HG02981 (cell line): ENCODE results near the gene TMUB1.

ENCODE experiments used
- ATAC-seq: cut with Tn5 transposase; IDR thresholded peaks from one replicate; pipeline ENCODE4 v1.9.1; 2021; ENCODE audit warnings: mild to moderate bottlenecking, moderate library complexity; ENCODE audit not compliant: unreplicated experiment

The TMUB1 gene

DNA sequence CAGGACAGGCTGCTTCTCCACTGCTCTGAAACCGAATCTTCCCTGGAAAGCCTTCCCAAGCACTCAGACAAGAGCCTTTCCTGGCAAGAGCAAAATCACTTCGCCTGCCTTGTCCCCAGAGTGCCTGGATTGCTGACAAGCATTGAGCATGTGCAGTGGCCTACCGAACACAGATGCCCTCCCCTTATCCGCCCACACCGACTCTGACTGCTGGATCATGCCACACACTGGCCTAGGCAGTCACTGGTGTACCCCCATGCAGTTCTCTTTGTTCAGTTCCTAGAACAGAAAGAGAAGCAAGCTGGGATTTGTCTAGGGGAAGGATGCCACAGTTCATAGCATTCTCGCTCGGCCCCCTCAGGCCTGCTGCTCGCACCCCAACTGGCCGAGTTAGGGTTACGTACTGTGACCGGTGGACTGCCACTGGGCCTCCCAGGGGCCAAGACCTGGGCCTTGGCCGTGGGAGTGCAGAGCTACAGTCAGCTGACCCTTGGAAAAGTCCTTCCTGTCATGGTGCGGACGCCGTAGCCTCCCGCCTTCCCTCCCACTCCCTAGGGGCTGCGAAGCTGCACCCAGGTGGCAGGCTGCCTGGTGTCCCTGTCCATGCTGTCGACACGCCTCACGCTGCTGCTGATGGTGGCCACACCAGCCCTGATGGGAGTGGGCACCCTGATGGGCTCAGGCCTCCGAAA, 48.1 kb downstream of the TMUB1 start:
- ATAC-seq = no peak

DNA sequence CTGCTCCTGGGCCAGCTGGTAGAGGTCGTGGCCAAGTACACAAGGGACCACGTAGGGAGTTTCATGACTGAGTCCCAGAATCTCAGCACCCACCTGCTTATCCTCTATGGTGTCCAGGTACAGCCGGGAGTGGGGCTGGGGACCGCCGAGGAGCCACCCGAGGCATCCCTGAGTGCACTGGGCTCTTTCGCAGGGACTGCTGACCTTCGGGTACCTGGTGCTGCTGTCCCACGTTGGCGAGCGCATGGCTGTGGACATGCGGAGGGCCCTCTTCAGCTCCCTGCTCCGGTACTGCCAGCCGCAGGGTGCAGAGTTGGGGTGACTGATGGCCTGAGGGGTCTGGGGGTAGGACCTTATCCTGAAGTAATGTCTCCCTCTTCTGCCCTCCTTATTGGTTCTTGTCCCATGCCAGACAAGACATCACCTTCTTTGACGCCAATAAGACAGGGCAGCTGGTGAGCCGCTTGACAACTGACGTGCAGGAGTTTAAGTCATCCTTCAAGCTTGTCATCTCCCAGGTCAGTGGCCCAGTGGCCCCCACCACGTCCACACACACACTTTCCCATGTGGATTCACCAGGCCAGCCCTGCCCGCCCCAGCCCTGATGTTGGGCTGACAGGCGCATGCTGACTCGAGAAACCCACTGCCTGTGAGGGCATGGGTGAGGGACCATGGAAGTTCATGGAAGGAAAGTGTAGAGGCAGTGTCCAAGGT, 48.8 kb downstream of the TMUB1 start:
- ATAC-seq = no peak

GRCh38 chr7:151033864-151034249, 49.4 kb downstream of the TMUB1 start:
- no peak for ATAC-seq

DNA sequence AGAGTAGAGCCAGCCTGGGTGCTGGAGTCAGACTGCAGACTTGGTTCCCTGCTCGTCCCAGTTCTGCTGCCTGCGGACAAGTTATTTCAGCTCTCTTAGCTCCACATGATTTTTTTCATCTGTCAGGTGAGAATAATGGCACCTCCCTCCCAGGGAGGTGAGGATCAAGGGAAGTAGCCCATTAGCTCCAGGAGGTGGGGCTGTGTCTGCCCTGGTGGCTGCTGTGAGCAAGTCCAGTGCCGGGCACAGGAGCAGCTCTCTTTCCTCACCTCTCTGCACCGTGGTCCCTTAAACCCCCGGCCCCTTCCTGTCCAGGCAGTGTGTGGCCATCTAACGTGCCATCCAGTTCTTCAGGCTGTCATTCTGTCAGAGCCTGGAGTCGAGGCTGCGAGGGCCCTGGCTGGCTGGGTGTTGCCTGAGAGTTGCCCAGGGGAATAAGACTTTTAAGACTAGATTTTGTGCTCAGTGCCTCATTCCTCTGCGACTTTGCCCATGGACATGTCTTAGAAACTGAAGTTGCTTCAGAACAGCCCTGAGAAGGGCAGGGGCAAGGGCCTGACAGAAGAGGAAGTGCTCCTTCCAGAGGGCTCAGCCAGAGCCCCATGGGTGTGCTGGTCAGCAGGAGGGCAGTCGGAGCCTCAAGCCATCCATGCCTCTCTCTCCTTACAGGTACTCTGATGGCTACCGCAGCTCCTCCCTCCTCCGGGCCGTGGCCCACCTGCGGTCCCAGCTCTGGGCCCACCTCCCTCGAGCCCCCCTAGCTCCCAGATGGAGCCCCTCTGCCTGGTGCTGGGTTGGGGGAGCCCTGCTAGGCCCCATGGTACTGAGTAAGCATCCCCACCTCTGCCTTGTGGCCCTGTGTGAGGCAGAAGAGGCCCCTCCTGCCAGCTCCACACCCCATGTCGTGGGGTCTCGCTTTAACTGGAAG, 50.1 kb downstream of the TMUB1 start:
- no peak for ATAC-seq
